OCI-M2 (cell line): Measurements from ENCODE around the gene AP1S3.
"Not testable (repeated sequence)": the region's sequence is repeated elsewhere in the genome, so short reads cannot be mapped to it uniquely, and the experiment has no call there.

Experiments used
- DNase-seq: peaks from one replicate; lab custom pipeline; 2025; ENCODE audit not compliant: unreplicated experiment; lab: John Stamatoyannopoulos, UW

Gene AP1S3

GRCh38 chr2:223764796-223765195 lies 72.6 kb downstream of the AP1S3 start:
- no peak for DNase-seq

- DNase-seq: no peak
Measured at GRCh38 chr2:223762853-223763252, 74.5 kb downstream of the AP1S3 start.

- DNase-seq: not testable (repeated sequence)
Measured at GRCh38 chr2:223761746-223762145, 75.6 kb downstream of the AP1S3 start.

GRCh38 chr2:223760838-223761502 lies 76.4 kb downstream of the AP1S3 start:
- DNase-seq: no peak

- DNase-seq: no peak
Measured at GRCh38 chr2:223759569-223760430, 77.6 kb downstream of the AP1S3 start.

- DNase-seq: no peak
Measured at GRCh38 chr2:223758131-223758840, 79.1 kb downstream of the AP1S3 start.

- DNase-seq: no peak
Measured at GRCh38 chr2:223753940-223754339, 83.4 kb downstream of the AP1S3 start.

- no peak for DNase-seq
Measured at GRCh38 chr2:223751012-223751411, 86.4 kb downstream of the AP1S3 start.

GRCh38 chr2:223747392-223748042 lies 89.9 kb downstream of the AP1S3 start:
- no peak for DNase-seq

- DNase-seq: no peak
Measured at GRCh38 chr2:223746611-223747010, 90.8 kb downstream of the AP1S3 start.

GRCh38 chr2:223744580-223744979 lies 92.8 kb downstream of the AP1S3 start:
- no peak for DNase-seq

- DNase-seq: no peak
Measured at GRCh38 chr2:223740679-223741078, 96.7 kb downstream of the AP1S3 start.

- DNase-seq: no peak
Measured at GRCh38 chr2:223737207-223737606, 100.2 kb downstream of the AP1S3 start.

- DNase-seq: no peak
Measured at GRCh38 chr2:223736488-223736887, 100.9 kb downstream of the AP1S3 start.

- no peak for DNase-seq
Measured at GRCh38 chr2:223735659-223736244, 101.6 kb downstream of the AP1S3 start.

GRCh38 chr2:223735035-223735640 lies 102.2 kb downstream of the AP1S3 start:
- no peak for DNase-seq

GRCh38 chr2:223734346-223734745 lies 103.0 kb downstream of the AP1S3 start:
- no peak for DNase-seq

GRCh38 chr2:223732346-223732745 lies 105.0 kb downstream of the AP1S3 start:
- DNase-seq: no peak

- no peak for DNase-seq
Measured at GRCh38 chr2:223731503-223731902, 105.9 kb downstream of the AP1S3 start.

GRCh38 chr2:223729781-223730180 lies 107.6 kb downstream of the AP1S3 start:
- no peak for DNase-seq
